Activated CD4-positive, alpha-beta T cell treated with anti-CD3 and anti-CD28 coated beads for 4 hours (primary cell): Measurements from ENCODE around the gene PADI2.

Experiments used
- DNase-seq, 2 donors: peaks; one replicate each; pipeline ENCODE4 v3.0.0-alpha.2; 2020

The PADI2 gene

GRCh38 chr1:17137441-17137840, 18.2 kb upstream of the PADI2 start:
- DNase-seq = no peak

DNA sequence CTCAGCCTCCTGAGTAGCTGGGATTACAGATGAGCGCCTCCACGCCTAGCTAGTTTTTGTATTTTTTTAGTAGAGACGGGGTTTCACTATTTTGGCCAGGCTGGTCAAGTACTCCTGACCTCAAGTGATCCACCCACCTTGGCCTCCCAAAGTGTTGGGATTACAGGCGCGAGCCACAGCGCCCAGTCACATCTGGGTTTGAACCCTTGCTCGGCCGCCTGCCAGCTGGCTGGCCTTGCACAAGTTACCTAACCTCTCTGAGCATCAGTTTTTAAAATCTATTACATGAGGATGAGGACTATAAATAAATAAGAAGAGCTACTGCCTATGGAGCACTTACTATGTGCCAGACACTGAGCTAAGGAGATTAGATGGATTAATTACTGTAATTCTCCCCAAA, 17.7 kb upstream of the PADI2 start:
- DNase-seq = no peak

- no peak for DNase-seq
Measured at GRCh38 chr1:17136145-17136544, 16.9 kb upstream of the PADI2 start.

DNA sequence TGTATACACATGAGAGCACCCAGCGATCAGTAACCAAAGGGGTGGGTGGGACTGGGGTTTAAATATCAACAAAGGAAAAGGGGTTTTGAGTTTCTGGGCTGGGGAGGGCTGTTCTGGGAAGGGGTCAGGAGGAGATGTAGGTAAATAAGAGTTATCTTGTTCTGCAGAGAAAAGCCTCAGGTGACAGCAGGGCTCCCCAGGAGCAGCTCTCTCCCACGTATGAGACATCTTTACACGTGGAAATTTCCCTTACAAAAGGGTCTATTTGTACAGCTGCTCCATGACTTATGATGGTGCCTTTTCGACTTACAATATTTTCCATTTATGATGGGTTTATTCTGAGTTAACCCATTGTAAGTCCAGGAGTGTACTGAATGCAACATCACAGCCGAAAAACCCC, 16.3 kb upstream of the PADI2 start:
- DNase-seq = no peak

DNA sequence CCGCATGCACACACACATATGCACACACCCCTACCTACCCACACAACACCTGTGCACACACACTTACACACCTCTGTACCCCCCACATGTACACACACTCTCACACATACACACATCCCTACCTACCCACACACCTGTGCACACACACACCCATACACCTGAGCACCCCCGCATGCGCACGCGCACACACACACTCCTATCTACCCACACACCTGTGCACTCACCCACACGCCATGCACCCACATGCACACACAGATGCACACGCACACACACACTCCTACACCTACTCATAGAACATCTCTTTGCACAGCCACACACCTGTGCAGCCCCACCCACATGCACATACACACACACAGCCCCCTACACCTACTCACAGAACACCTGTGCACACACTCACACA, 15.5 kb upstream of the PADI2 start:
- no peak for DNase-seq

DNA sequence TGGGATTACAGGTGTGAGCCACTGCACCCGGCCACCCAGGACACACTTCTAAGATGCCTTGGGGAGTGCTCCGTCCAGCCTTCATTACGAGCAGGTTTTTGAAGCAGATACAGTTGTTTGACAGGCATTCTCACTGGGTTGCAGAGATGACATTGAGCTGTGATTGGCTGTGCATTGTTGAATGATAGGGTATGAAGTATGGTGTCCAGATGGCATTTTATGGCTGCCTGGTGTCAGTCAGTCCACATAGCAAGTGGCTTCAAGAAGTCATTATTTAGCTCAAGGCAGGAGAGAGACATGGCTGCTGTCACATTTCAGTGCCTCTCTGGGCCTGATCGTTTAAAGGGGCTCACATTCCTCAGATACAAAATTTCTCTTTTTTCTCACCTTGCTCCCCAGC, 14.8 kb upstream of the PADI2 start:
- DNase-seq = no peak

DNA sequence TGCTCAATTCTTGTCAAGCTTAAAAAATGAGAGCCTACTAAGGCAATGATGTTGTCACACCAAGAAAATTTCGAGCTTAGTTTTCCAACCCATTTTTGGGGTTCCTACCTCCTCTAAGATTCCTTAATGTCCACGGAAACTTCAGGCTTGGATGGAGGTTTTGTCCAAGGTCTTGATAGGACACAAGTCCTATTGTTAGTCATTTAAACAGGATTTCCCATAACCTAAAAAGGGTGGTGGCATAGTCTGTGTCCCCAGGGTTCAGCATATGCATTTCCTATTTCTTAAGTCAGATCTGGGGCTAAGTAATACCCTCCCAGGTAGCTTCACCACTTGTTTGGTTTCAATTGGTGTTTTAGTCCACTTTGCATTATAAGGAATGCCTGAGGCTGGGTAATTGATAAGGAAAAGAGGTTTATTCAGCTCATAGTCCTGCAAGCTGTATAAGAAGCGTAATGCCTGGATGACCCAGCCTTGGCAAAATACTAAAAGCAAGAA, 10.9 kb upstream of the PADI2 start:
- DNase-seq = no peak

GRCh38 chr1:17128361-17128760, 9.1 kb upstream of the PADI2 start:
- DNase-seq = no peak

- DNase-seq = peak; percentile 79 to 82
Measured at GRCh38 chr1:17125756-17126237, 6.5 kb upstream of the PADI2 start.

GRCh38 chr1:17123196-17124045, 4.2 kb upstream of the PADI2 start:
- DNase-seq = no peak

DNA sequence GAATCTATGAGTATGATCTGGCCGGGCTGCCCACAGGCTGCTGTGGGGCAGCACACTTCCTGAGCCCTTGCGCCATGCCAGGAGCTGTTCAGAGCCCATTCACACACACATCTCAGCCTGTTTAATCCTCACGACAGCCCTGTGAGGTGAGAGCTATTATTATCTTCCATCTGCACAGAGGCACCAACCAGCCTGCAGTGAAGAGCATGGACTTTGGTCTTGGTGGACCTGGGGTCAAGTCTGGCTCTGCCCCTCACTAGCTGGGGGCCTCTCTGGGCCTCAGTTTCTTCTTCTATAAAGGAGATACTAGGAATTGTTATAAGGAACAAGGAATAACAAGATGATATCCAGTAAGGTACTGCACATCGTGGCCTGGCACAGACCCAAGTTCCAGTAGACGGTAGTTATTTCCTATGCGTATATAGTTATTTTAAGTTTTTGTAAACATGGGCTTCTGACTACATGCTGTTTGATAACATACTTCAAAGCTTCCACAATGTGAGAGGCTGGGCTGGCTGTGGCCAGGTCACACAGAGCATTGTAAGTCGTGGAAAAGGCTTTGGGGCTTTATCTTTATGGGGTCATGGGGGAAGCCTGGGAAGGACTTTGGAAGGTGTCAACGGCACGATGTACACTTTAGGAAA, 3.4 kb upstream of the PADI2 start:
- DNase-seq = no peak

DNA sequence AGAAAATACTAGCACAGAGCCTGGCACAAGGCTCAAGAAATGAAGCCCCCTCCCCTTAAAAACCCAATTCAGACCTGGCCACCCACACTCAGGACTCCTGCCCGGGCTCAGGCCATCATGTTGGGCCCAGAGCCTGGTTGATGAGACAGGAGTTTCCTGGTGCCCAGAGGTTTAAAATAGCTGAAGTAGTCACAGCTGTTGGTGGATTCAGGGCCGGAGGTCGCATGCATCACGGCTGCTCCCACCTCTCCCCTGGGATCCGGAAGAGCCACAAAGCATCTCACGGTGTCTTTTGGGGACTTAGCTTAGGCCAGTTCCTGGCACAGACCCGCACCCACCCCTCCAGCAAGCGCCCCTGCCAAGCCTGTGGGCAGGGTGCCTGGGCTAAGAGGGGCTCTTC, 2.6 kb upstream of the PADI2 start:
- no peak for DNase-seq

GRCh38 chr1:17120962-17121837, 1.9 kb upstream of the PADI2 start:
- DNase-seq = no peak

DNA sequence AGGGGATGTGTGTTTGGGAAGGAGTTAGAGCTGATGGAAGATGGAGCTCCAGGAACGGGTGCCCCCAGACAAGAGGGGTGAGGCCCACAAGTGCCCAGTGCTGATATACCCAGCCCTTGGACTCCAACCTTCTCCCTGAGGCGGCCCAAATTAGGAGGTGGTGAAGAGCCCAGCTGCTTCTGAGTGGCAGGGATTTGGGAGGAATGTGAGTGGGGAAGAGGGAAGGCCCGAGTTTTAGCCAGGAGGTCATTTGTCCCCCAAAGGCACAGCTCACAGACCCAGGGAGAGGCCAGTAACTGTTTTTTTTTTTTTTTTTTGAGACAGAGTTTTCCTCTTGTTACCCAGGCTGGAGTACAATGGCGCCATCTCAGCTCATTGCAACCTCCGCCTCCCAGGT, 1.2 kb upstream of the PADI2 start:
- DNase-seq = no peak

GRCh38 chr1:17119773-17120480, 676 bp upstream of the PADI2 start:
- no peak for DNase-seq

DNA sequence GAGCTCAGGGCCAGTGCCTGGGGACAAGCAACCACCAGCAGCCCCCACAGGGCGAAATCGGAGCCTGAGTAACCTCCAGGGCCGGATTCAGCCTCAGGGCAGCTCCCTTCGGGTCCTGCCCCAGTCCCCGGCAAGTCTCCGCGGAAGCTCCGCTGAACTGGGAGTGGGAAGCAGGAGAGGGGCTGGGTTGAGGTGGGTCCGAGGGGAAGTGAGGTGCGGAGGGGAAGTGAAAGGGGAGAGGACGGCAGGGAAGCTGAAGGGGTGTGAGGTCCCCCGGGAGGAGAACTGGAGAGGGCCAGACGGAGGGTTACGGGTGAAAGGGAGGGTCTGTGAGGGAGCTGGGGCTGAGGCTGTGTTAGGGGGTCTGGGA, 560 bp downstream of the PADI2 start:
- DNase-seq = no peak

- no peak for DNase-seq
Measured at GRCh38 chr1:17118268-17118667, 983 bp downstream of the PADI2 start.

DNA sequence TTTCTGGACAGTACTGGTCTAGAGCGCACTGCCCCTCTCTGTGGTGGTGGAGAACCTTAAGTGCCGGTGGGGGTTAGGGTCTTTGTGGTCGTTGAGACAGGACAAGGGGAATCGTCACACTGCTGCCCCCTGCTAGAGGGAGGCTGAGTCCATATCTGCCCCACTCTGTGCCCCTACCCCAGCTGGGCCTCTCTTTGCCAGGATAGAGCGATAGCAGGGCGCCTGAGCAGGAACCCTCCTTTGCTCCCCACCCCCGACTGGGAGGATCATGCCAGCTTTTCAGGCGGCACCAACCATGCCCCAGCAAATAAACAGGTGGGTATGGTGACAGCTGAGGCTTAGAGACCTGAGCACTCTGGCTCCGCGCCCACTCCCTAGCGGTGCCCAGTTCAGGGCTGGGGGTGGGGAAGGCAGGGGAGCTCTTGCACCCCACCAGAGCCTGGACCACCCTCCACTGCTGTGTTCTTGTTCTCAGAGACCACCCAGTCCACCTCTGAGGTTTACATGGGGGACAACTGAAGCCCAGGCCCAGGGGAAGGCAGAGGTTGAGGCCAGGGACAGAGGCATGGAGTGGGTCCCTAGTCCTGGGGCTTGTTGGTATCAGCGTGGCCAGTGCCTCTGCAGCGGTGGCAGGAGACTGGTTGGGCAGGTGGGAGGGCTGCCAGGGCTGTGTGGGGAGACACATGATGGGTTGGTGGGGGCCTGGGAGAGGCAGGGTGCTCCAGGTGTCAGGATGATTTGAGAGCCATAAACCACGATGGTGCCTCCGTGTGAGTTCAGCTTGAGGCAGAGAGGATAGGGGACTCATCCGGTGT, 1.6 kb downstream of the PADI2 start:
- DNase-seq = no peak

- DNase-seq = no peak
Measured at GRCh38 chr1:17116643-17117042, 2.6 kb downstream of the PADI2 start.

DNA sequence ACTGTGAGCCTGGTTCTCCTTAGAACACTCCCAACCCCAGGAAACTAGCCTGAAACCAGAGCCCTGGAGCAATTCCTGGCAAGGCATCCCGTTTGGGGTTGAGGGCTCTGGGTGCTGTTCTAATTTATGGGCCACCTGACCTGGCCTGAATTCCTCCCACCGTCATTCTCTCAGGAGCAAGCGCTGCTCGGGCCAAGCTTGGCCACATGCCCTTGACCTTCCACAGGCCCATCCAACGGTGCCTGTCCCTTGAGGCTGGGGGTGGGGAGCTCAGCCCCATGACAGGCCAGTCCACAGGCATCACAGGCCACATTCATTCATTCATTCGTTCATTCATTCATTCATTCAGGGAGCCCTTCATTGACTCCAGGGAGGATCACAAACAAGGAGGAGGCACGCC, 5.3 kb downstream of the PADI2 start:
- DNase-seq = no peak

GRCh38 chr1:17112496-17113236, 6.6 kb downstream of the PADI2 start:
- no peak for DNase-seq
